CD4-positive, alpha-beta T cell treated with Interleukin-21 for 1 hour (primary cell): Measurements from ENCODE around the gene KCNC2.

Source experiments
- DNase-seq: peaks from one replicate; pipeline ENCODE4 v3.0.0-alpha.2; 2020

Gene KCNC2

GRCh38 chr12:75157385-75157784 is 52.3 kb downstream of the KCNC2 start:
- DNase-seq: no peak

GRCh38 chr12:75155962-75156361 is 53.7 kb downstream of the KCNC2 start:
- DNase-seq: no peak

DNA sequence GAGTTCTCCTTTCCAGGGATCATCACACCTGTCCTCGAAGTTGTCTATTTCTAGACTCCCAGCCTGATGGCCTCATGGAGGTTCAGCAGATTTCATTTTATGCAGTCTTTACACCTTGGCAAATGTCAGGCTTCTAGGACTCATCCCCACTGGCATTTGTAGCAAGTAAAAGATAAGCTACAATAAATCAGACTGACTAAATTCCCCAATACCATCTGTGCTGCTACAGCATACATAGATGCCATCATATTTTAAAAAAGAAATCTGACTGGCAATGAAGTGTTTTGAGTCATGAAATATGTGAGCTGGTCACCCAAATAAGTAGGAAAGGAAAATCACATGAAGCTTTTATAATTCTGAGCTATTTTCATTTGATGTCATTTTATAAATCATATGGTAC is 55.3 kb downstream of the KCNC2 start:
- DNase-seq: no peak

- no peak for DNase-seq
Observed at GRCh38 chr12:75139196-75139595, 70.4 kb downstream of the KCNC2 start.

DNA sequence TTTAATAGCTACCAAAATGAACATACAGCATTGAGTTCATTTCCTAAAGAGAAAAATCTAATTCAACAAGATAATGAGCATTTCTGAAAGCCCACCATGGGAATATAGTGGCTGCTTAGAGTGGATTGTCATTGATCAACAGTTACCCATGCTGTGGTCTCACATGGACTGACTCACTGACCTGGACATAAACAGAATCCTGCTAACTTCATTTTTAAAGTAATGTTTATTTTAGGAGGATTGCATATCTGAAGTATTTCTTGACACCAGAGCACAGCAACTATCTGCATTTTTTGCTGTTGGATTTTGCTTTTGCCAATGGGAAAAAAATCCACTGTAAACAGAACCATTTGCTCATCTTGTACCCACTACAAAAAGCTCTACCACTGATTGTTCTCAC is 71.7 kb downstream of the KCNC2 start:
- DNase-seq: no peak

- DNase-seq: no peak
Observed at GRCh38 chr12:75135026-75135425, 74.6 kb downstream of the KCNC2 start.

- no peak for DNase-seq
Observed at GRCh38 chr12:75130811-75131210, 78.8 kb downstream of the KCNC2 start.

- no peak for DNase-seq
Observed at GRCh38 chr12:75129275-75129674, 80.4 kb downstream of the KCNC2 start.

GRCh38 chr12:75121036-75121705 is 88.5 kb downstream of the KCNC2 start:
- no peak for DNase-seq

- no peak for DNase-seq
Observed at GRCh38 chr12:75120311-75120711, 89.3 kb downstream of the KCNC2 start.

DNA sequence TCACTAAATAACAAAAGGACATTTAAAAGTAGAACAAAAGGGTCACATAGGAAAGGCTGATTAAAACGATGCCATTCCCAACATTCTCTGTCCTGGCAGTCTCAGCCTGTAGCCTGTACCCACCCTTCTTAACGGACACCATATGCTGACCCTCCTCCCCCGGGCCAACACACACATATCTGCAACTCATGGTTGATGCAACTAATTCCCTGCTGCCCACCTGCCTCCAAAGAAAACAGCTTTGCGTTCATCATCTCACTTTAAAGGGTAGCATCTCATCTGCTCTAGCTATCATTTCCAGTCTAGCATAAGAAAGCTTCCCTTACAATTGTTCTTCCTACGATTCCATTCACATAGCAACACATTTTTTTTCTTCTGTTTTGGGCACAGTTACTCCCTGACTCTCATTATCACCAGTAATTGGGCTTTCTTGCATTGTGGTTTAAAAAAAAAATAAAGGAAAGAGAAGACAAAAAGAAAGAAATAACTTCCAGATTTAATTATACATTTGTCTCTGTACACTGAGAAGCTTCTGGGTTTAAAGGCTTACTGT is 92.9 kb downstream of the KCNC2 start:
- DNase-seq: no peak

DNA sequence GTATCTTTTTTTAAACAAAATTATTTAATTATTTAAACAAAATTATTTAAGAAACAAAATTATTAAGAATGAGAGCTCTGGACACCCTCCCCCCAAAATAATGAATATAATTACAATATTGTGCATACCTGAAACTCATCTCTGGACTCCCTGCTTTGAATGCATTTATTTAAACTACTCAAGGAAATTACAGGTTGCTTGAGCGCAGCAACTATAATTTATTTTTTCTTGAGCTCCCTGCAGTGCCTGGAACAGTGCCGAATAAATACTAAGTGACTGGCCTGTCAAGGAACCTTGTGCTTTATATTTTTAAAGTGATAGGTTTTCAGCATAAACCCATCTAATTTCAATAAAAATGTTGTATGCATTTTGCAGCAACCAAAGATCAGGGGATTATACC is 93.9 kb downstream of the KCNC2 start:
- no peak for DNase-seq

- no peak for DNase-seq
Observed at GRCh38 chr12:75103822-75104221, 105.8 kb downstream of the KCNC2 start.

DNA sequence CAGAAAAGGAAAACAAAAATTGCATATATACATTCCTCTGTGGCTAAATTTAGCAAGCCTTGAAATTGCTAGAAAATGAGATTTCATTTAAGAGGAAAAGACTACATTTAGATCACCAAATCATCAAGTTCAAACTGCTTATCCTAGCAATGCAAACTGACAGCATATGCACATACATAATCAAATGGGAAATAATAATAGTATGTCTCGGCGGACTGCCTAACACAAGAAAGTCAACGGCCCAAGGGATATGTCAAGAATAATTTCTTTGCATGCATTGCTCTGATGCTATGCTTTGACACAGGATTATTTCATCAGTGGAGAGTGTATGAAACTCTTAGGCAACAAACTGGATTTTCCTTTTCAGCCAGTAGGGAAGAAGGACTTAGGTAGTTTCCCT is 107.9 kb downstream of the KCNC2 start:
- no peak for DNase-seq

DNA sequence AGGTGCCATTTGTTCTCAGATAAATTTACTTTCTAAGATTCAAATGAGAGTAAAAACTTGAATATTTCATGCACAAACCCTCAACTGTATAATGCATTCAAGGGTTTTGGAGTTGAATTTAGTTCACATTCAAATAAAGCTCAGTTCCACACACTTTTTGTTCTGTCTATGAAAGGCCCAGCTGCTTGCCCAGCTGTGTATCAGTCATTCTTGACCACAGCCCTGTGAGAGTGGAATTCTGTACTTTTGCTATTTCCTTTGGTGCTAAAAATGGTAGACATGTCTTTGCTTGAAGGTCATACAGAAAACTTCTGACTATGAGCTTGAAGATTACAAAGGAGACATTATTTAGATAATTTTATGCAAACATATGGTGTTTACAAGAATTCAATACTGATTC is 110.4 kb downstream of the KCNC2 start:
- no peak for DNase-seq

GRCh38 chr12:75097003-75097402 is 112.6 kb downstream of the KCNC2 start:
- DNase-seq: no peak

- DNase-seq: no peak
Observed at GRCh38 chr12:75087654-75088053, 122.0 kb downstream of the KCNC2 start.

- DNase-seq: no peak
Observed at GRCh38 chr12:75086091-75087038, 123.3 kb downstream of the KCNC2 start.

DNA sequence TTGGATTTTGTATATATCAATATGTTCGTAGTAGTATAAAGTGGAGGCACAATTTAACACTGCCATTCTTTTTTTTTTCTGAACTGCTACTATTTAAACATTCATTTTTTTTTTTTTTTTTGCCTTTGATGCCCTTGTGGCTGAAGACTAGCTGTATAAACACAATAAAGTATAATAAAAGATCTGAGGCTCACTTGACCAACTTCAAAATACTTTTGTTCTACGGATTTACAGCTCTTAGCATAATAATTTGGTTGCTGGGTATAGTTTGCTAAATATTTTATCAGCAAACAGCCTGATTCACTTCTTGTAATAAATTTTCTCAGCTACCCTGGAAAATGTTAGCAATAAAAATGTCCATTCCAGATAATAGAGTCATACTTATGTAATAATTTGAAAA is 128.3 kb downstream of the KCNC2 start:
- DNase-seq: no peak

DNA sequence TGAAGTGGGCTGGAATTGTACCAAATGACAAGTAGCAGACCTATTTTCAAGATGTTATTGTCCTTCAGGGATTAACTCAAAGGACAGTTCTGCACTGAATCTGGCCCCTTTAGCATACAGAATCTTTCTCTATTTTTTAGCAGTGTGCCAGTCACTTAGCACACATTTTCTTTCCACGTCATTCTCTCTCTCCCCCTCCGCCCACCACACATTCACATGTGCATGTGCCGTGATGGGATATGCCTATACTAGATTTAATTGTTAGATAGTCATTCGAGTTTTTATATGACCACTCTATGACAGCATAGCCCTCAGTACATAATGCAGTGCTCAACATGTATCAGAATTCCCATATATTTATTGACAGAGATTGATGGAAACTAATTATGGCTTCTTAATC is 129.1 kb downstream of the KCNC2 start:
- no peak for DNase-seq

DNA sequence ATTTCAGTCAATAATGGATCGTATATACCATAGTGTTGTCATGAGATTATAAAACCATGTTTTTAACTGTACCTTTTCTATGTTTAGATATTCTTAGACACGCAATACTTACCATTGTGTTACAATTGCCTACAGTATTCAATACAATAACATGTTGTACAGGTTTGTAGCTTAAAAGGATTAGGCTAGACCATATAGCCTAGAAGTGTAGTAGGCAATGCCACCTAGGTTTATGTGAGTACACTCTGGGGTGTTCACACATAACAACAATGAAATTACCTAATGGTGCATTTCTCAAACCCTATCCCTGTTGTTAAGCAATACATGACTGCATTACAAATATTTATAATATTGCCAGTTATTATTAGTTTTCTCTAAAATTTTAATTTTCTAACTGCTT is 144.2 kb downstream of the KCNC2 start:
- DNase-seq: no peak

DNA sequence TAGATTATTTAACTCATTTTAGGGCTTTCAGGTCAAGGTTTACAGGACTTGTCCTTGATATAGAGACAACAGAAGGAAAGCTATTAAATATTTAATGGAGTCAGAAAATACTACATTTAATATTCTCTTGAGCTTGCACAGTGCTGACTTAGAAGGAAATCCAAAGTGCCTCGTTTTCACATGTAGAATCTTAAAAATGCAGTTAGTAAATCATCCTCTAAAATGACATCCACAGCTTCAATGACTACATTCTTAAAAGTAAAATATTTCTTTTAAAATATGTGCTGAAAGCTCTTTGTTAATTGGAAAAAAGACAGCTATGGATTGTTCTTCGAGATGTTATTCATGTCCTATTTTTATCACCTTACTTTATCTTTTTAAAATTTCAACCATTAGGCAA is 146.9 kb downstream of the KCNC2 start:
- no peak for DNase-seq

GRCh38 chr12:75058228-75058627 is 151.4 kb downstream of the KCNC2 start:
- DNase-seq: no peak

- no peak for DNase-seq
Observed at GRCh38 chr12:75048767-75049166, 160.9 kb downstream of the KCNC2 start.
